MCF 10A (cell line): ENCODE data around the gene TICAM2. TPM values are rescaled to one million over a fixed set of nuclear protein-coding genes. Genes with fewer than 3 reads are reported as not detected.

Experiments used
- BruUV-seq: library from RNA; stranded (reverse); fragments of 400-500 nt; replicated peaks from 2 replicates; lab custom pipeline; 2021; lab: Mats Ljungman, UMichigan
- CTCF ChIA-PET: fragments of 300-600 bp; sonication (Branson Sonifier 250); formaldehyde crosslinking; extraction: SDS; loops from one replicate; lab custom pipeline; 2021; ENCODE audit warnings: antibody characterized with exemption, inconsistent platforms; lab: Yijun Ruan, JAX
- POLR2A ChIA-PET: fragments of 300-600, 350-650 bp; sonication (Branson Sonifier 250); formaldehyde crosslinking; extraction: SDS; loops from one replicate; lab custom pipeline; 2020; ENCODE audit warnings: antibody characterized with exemption, inconsistent platforms; lab: Yijun Ruan, JAX
- DNase-seq: peaks from one replicate; pipeline ENCODE4 v3.0.0-alpha.2; 2018; ENCODE audit not compliant: unreplicated experiment
- H3K27ac Mint-ChIP-seq: one replicate; pipeline ENCODE4 v1.8.0; 2022; ENCODE audit warnings: mild to moderate bottlenecking, low read depth, mixed read lengths; ENCODE audit not compliant: unreplicated experiment
- H3K27me3 Mint-ChIP-seq: one replicate; pipeline ENCODE4 v1.8.0; 2022; ENCODE audit warnings: mixed read lengths; ENCODE audit not compliant: insufficient read depth, unreplicated experiment
- H3K36me3 Mint-ChIP-seq: one replicate; pipeline ENCODE4 v1.8.0; 2022; ENCODE audit warnings: mild to moderate bottlenecking, moderate library complexity, mixed read lengths; ENCODE audit not compliant: insufficient read depth, unreplicated experiment
- H3K4me1 Mint-ChIP-seq: one replicate; pipeline ENCODE4 v1.8.0; 2022; ENCODE audit warnings: mixed read lengths; ENCODE audit not compliant: insufficient read depth, unreplicated experiment
- H3K4me3 Mint-ChIP-seq: one replicate; pipeline ENCODE4 v1.8.0; 2022; ENCODE audit warnings: mild to moderate bottlenecking, moderate library complexity, mixed read lengths; ENCODE audit not compliant: unreplicated experiment
- H3K9me3 Mint-ChIP-seq: one replicate; pipeline ENCODE4 v1.8.0; 2022; ENCODE audit warnings: mixed read lengths; ENCODE audit not compliant: unreplicated experiment
- CTCF ChIP-seq: fragments of 200-600 bp; IDR thresholded peaks from one replicate; pipeline ENCODE4 v1.8.0; 2022; ENCODE audit warnings: antibody characterized with exemption, mild to moderate bottlenecking; ENCODE audit not compliant: unreplicated experiment
- intact Hi-C: fragments of 100-400 bp; cut with micrococcal nuclease; formaldehyde crosslinking; loops from 2 replicates; pipeline ENCODE4 v1.14.1; 2022
- total RNA-seq: library from RNA; stranded (reverse); gene quantifications from 2 replicates; pipeline ENCODE4 v1.2.3, GENCODE V29; 2022

TICAM2 gene
- total RNA-seq, 1 experiment from 2014 or later = 3.7 TPM

- CTCF ChIA-PET = interaction anchor here (0.6 to 4.3 kb wide), 5 partner anchors 11 to 201 kb away, joined by 3 to 54 read pairs (median 4); partner anchors contain the start of gene TMED7
- no peaks in the 10 kb centered on the region for H3K36me3 Mint-ChIP-seq
- no peaks in the 10 kb centered on the region for H3K9me3 Mint-ChIP-seq
- DNase-seq = no peak
- BruUV-seq = no TSS peak
- no peaks in the 10 kb centered on the region for H3K27me3 Mint-ChIP-seq
- intact Hi-C loops = no loop called here
- POLR2A ChIA-PET = interaction anchor here (1.1 kb wide), 1 partner anchor 205 kb away, joined by 4 read pairs; no protein-coding TSS in a partner anchor
- no peak overlapping the region for H3K27ac Mint-ChIP-seq
- H3K4me3 Mint-ChIP-seq = no peak overlapping the region
- H3K4me1 Mint-ChIP-seq = peaks cover 4% of the 10 kb centered on the region
- TF ChIP-seq CTCF = no peak
Measured at GRCh38 chr5:115637507-115637906, 35.2 kb upstream of the TICAM2 start.

GRCh38 chr5:115636008-115636407 is 33.7 kb upstream of the TICAM2 start:
- no TSS peak for BruUV-seq
- no peak for TF ChIP-seq CTCF
- H3K27ac Mint-ChIP-seq = no peak overlapping the region
- peaks cover 4% of the 10 kb centered on the region for H3K4me1 Mint-ChIP-seq
- H3K9me3 Mint-ChIP-seq = no peaks in the 10 kb centered on the region
- H3K27me3 Mint-ChIP-seq = no peaks in the 10 kb centered on the region
- intact Hi-C loops = no loop called here
- POLR2A ChIA-PET = interaction anchor here (0.6 to 0.9 kb wide), 2 partner anchors 275 to 433 kb away, joined by 3 read pairs; no protein-coding TSS in a partner anchor
- CTCF ChIA-PET = interaction anchor here (0.5 to 4.3 kb wide), 17 partner anchors 9 to 1153 kb away, joined by 3 to 54 read pairs (median 4); partner anchors contain the start of gene ATG12
- no peak for DNase-seq
- no peaks in the 10 kb centered on the region for H3K36me3 Mint-ChIP-seq
- H3K4me3 Mint-ChIP-seq = no peak overlapping the region

GRCh38 chr5:115634343-115635132 is 32.3 kb upstream of the TICAM2 start:
- intact Hi-C loops = loop anchor here (1.0 kb wide), 4 partner anchors 197 to 434 kb away; partner anchors contain the start of gene ARL14EPL
- ChIA-PET CTCF (interaction anchor here (0.5 to 4.3 kb wide), 27 partner anchors 10 to 432 kb away, joined by 3 to 54 read pairs (median 4); partner anchors contain the start of gene ATG12), POLR2A (interaction anchor here (0.6 to 2.4 kb wide), 4 partner anchors 206 to 1517 kb away, joined by 3 to 26 read pairs (median 3); partner anchors contain the start of genes AP3S1 and ATG12)
- peak; percentile 81 for TF ChIP-seq CTCF
- H3K27me3 Mint-ChIP-seq = no peaks in the 10 kb centered on the region
- no TSS peak for BruUV-seq
- H3K27ac Mint-ChIP-seq = no peak overlapping the region
- peaks cover 4% of the 10 kb centered on the region for H3K4me1 Mint-ChIP-seq
- H3K4me3 Mint-ChIP-seq = peak overlapping the region; percentile 56
- no peaks in the 10 kb centered on the region for H3K9me3 Mint-ChIP-seq
- peak; percentile 86 for DNase-seq
- H3K36me3 Mint-ChIP-seq = no peaks in the 10 kb centered on the region

- intact Hi-C loops = no loop called here
- POLR2A ChIA-PET = interaction anchor here (0.6 to 1.8 kb wide), 4 partner anchors 210 to 429 kb away, joined by 3 to 6 read pairs (median 4); no protein-coding TSS in a partner anchor
- Mint-ChIP-seq H3K9me3 (no peaks in the 10 kb centered on the region), H3K36me3 (no peaks in the 10 kb centered on the region), H3K27ac (no peak overlapping the region), H3K4me3 (no peak overlapping the region), H3K27me3 (no peaks in the 10 kb centered on the region), H3K4me1 (peaks cover 4% of the 10 kb centered on the region)
- DNase-seq = no peak
- CTCF ChIA-PET = interaction anchor here (1.0 to 1.4 kb wide), 3 partner anchors 209 to 439 kb away, joined by 3 to 10 read pairs (median 4); no protein-coding TSS in a partner anchor
- no TSS peak for BruUV-seq
- no peak for TF ChIP-seq CTCF
Measured at GRCh38 chr5:115629903-115630302, 27.6 kb upstream of the TICAM2 start.
